GM10266 (cell line): Measurements from ENCODE around the gene FBXW5.

Experiments used
- DNase-seq: peaks from one replicate; pipeline ENCODE4 v3.0.0; 2012; ENCODE audit errors: extremely low spot score
- CTCF ChIP-seq: IDR thresholded peaks from 2 replicates; pipeline ENCODE4 v1.5.1; 2012; ENCODE audit warnings: mild to moderate bottlenecking, low read depth; ENCODE audit not compliant: control insufficient read depth, insufficient read depth; ENCODE audit errors: missing control alignments

The FBXW5 gene

GRCh38 chr9:136985027-136985602 lies 40.6 kb upstream of the FBXW5 start:
- DNase-seq = no peak
- TF ChIP-seq CTCF = no peak

DNA sequence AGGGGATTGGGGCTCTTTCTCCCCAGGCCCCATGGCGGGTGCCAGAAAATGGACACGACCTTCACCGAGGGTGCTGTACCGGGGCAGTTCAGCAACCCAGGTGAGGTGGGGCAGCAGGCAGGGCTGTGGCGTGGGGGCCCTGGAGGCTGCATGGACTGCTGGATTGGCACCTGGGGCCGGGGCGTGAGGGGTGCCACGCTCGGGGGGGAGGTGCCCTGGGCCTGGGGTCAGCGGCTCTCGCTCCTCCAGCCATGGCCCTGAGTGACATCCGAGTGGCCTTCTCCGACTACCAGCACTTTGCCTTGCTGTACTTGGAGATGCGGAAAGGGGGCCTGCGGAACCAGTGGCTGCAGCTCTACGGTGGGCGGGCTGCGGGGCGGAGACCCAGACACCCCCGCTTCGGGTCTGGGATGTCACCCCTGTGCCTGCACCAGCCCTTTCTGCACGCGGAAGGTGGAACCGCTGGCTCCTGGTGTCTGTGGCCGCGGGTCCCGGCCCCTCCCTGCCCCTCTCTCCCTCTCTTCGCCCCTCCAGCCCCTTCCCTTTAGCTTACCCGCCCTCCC lies 40.0 kb upstream of the FBXW5 start:
- TF ChIP-seq CTCF = no peak
- DNase-seq = no peak

DNA sequence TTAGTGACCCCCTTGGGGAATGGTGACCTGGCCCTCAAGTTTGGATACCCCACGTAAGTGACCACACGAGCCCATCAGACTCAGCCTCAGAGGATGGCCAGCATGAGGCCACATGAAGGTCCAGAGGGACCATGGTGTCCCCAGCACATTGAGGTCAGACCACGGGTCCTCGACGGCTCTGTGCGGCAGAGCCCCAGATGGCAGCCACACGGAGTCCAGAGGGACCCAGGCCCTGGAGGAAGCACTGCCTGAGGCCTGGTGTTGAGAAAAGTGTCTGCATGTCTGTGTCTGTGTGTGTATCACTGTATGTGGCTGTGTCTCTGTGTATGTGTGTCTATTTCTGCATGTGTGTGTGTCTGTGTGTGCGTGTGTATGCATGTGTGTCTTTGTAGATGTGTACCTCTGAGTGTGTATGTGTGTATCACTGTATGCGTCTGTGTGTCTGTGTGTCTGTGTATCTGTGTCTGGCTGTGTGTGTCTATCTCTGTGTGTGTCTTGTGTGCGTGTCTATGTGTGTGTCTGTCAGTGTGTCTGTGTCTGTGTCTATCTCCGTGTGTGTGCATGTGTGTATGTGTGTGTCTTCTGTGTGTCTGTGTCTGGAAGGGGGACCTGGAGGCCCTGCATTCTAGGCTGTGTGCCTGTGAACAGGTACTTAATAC lies 39.2 kb upstream of the FBXW5 start:
- TF ChIP-seq CTCF = no peak
- no peak for DNase-seq

DNA sequence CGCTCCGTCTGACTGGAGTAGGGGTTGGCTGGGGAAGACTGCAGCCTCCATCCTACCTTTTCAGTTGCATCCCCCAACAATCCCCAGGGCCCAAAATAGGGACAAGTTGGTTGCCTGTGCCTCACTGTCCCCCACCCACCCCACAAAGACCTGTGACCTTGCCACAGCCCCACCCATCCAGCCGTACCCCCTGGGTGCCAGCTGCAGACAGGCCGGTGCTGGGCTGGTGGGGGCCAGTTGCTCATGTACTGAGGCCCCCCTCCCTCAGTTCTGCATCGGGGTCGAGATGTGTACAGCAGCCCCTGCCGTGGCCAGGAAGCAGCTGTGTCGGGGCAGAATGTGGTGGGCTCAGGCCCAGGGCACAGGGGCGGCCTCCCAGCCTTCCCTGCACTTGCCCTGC lies 38.6 kb upstream of the FBXW5 start:
- no peak for TF ChIP-seq CTCF
- DNase-seq = no peak

GRCh38 chr9:136982232-136983051 lies 37.9 kb upstream of the FBXW5 start, which contains the start of gene LCNL1:
TSS of gene LCNL1 (plus strand) at chr9:136982993. CDS start at chr9:136983587, 594 bp downstream.
- DNase-seq = no peak
- no peak for TF ChIP-seq CTCF

DNA sequence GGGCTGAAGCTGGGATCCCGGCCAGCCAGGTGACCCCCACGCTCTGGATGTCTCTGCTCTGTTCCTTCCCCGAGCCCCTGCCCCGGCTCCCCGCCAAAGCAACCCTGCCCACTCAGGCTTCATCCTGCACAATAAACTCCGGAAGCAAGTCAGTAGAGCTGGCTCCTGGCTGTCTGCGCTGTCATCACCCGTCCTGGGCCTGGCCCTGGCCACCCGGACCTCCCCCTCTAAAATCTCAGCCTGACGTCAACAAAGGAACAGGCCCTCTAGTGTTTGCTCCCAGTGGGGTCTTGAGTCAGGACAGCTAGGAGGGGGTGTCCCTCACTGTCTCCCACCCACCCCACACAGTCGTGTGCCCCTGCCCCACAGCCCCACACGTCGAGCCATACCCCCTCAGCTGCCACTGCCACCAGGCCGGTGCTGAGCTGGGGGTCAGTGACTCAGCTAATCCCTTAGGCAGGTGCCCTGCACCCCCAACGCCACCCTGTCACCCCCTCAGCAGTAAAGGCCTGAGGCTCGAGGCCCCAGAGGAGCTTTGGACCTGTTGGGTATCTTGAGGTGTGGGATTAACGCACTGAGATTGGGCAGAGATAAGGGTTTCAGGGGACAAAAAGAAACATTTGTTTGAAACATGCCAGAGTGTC lies 37.2 kb upstream of the FBXW5 start:
- TF ChIP-seq CTCF = no peak
- no peak for DNase-seq
